WI38 (cell line): ENCODE results near the gene ARID1B.

Experiments
- H3K4me3 ChIP-seq: 2 replicates; pipeline ENCODE4 v1.5.1; 2011; ENCODE audit warnings: low read depth, mild to moderate bottlenecking, control low read depth, low read length
- TF ChIP-seq, protein P1 (sequence below): IDR thresholded peaks from 2 replicates; pipeline ENCODE4 v1.5.1; 2012; ENCODE audit warnings: low read depth, mild to moderate bottlenecking, control low read depth, low read length

ARID1B gene

DNA sequence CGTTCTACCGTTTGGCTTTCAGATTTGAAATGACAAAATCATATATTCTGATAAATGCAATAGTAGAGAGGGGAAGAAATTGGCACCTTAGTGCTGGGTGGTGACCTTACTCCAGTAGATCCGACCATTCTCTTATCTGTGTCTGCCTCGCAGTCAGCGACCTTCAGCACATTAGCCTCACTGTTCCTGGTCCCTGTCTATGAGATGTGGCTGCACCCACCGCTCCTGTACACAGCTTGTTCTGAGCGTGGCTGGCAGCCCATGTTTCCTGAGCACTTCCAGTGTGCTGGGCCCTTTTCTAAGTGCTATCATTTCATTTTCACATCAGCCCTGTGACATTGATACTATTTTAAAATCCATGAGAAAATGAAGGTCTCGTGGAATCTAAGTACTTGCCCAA, 408.0 kb downstream of the ARID1B start:
- H3K4me3 ChIP-seq: no peak overlapping the region
- TF ChIP-seq, protein P1, sequence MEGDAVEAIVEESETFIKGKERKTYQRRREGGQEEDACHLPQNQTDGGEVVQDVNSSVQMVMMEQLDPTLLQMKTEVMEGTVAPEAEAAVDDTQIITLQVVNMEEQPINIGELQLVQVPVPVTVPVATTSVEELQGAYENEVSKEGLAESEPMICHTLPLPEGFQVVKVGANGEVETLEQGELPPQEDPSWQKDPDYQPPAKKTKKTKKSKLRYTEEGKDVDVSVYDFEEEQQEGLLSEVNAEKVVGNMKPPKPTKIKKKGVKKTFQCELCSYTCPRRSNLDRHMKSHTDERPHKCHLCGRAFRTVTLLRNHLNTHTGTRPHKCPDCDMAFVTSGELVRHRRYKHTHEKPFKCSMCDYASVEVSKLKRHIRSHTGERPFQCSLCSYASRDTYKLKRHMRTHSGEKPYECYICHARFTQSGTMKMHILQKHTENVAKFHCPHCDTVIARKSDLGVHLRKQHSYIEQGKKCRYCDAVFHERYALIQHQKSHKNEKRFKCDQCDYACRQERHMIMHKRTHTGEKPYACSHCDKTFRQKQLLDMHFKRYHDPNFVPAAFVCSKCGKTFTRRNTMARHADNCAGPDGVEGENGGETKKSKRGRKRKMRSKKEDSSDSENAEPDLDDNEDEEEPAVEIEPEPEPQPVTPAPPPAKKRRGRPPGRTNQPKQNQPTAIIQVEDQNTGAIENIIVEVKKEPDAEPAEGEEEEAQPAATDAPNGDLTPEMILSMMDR: no peak

- H3K4me3 ChIP-seq: no peak overlapping the region
- TF ChIP-seq, protein P1: no peak
Measured at GRCh38 chr6:157185986-157186385, 408.8 kb downstream of the ARID1B start.

GRCh38 chr6:157186785-157187181, 409.6 kb downstream of the ARID1B start:
- no peak overlapping the region for H3K4me3 ChIP-seq

DNA sequence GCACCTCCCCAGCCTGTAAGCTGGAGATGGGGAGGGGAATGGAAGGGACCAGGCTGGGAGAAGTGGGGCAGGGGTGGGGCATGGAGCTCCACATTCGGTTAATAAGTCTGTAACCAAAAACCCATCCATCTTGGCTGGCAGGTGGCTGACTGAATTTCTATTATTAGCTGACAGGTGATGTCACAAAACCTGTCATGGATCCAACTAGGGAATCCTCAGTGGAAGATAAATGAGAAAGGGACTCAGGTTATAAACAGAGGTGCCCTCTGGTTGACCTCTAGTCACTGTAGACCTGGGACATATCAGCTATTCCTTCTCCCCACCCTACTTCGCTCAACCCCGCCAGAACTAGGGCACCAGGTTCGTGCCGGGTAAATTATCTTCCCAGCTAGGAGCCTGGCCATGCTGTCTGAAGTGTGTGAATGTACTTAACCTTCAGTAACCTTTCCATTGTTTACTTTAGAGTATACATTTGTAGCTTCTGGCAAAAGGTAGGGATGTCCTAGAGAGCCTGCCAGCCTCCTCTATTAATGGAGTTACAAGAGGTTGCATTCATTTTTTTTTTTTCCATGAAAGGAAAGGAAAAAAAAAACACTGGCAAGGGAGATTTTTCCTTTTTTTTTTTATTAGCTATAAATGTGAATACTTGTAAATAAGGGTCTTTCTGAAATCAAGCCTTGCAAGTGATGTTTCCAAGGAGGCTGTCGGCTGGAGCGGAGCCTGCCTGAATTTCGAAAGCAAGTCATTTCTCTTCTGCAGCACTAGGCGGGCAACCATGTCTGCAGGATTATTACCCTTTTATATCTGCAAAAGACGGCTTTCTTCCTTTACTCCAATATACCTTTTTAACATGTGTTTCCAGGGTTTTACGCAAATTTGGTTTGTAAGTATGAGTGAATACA, 410.3 kb downstream of the ARID1B start:
- TF ChIP-seq, protein P1: no peak
- H3K4me3 ChIP-seq: no peak overlapping the region

More at GRCh38 chr6:157186785-157187181, 409.6 kb downstream of the ARID1B start:
- TF ChIP-seq, protein P1: no peak

- no peak overlapping the region for H3K4me3 ChIP-seq
- TF ChIP-seq, protein P1: no peak
Measured at GRCh38 chr6:157188213-157188612, 411.0 kb downstream of the ARID1B start.

GRCh38 chr6:157193443-157193996, 416.3 kb downstream of the ARID1B start:
- TF ChIP-seq, protein P1: no peak
- no peak overlapping the region for H3K4me3 ChIP-seq

- TF ChIP-seq, protein P1: no peak
- no peak overlapping the region for H3K4me3 ChIP-seq
Measured at GRCh38 chr6:157194110-157194509, 416.9 kb downstream of the ARID1B start.
